ENCODE measurements around the gene ZNF276.
"Not testable (repeated sequence)": the region's sequence is repeated elsewhere in the genome, so short reads cannot be mapped to it uniquely, and the experiment has no call there.

ZNF276 gene

GRCh38 chr16:89738538-89739317 is 17.4 kb downstream of the ZNF276 start:
- DNase-seq, result no peak

GRCh38 chr16:89739383-89739782 is 18.0 kb downstream of the ZNF276 start:
- no peak for DNase-seq

DNA sequence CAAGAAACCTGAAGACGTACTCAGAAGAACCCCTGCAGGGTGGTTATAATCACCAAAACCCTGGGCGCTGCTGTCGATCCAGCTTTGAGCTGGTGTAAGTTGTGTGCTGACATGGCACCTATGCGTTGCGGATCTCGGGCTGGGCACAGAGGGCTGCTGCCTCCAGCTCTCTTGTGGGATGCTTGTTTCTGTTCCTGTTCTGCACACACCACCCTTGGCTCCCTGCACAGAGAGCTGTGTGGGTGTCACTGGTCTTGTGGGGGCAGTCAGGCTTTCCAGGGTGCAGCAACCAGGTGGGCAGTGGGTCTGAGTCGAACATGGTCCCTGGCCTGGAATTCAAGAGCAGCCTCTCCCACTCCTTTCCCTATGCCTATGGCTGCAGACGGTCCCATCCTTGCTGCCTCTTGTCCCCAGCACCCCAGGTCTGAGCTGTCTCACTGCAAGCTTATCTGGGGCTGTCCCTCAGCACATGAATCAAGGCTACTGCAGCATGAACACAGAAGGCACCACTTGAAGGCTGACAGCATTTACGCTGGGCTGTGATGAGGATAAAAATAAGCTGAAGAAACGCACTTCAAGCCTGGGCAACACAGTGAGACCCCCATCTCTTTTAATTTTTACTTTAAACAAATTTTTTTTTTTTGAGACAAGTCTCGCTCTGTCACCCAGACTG is 20.1 kb downstream of the ZNF276 start:
- no peak for DNase-seq

DNA sequence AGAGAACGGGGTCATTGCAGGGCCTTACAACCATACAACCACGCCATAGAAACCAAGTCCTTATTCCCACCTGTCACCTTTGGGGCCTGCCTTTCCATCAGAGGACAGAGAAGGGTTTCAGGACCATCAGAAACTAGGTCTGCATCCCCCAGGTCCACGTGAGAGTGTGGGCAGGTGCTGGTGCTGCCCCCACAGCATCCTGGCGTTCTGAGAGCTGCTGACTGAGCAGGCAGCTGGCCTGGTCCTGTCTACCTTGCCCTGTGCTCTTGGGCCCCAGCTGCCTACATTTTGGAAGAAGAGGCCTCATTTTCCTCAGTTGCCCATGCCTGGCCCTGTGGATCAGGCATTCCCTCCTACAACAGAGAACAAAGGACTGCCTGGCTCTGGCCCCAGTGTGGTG is 21.6 kb downstream of the ZNF276 start:
- no peak for DNase-seq

DNA sequence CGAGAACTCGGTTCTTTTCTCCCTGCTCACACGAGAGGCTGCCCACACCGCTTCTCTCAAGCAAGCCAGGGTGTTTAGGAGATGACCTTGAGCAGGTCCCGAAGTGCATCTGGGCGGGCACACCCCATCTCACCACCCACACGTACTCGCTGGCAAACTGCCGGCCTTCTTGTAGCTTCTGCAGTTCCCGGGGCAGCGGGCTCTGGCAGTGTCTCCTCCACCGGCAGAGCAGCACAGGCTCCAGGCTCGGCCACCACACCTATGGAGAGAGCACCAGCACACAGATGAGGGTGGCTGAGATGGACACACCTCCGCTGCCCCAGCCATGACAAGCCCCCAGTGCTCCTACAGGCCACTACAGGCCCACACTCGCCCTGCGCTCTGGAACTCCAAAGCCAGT is 23.5 kb downstream of the ZNF276 start:
- DNase-seq, result no peak

- no peak for DNase-seq
These were observed 24.7 kb downstream of the ZNF276 start for GRCh38 chr16:89746043-89746442.

DNA sequence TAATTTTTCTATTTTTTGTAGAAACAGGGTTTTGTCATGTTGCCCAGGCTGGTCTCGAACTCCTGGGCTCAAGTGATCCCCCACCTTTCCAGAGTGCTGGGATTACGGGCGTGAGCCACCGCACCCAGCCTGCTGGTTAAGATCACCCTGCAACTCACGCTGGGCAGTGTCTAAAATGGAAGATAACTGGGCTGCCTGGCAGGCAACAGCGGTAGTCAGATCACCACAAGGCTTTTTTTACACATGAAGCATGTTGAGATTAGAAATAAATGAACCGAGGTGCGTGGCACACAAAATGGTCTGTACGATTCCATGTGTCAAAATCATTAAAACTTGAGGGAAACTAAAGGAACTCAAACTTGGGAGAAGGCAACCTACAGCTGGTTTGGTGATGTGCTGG is 26.7 kb downstream of the ZNF276 start:
- no peak for DNase-seq

- DNase-seq, result no peak
These were observed 27.6 kb downstream of the ZNF276 start for GRCh38 chr16:89748921-89749320.

DNA sequence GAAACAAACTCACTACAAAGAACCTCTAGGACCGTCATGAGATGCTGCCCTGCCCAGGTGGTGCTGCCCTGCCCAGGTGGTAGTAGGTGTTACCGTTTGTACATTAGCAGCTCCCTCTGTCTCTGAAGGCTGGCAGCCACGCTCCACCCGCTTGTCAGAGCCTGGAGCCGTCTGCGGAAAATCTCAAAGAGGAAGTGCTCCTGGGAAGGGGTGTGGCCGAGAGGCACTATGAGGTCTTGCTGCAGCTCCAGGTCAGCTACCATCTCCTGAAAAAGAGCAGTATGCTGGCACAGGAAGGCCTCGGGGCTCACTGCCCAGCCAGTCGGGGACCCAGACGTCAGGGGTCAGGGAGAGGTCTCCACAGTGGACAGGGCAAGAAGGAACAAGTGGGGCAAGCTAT is 28.3 kb downstream of the ZNF276 start:
- DNase-seq, result peak; percentile 25

GRCh38 chr16:89759746-89760340 is 38.5 kb downstream of the ZNF276 start:
- peak; percentile 28 for DNase-seq

DNA sequence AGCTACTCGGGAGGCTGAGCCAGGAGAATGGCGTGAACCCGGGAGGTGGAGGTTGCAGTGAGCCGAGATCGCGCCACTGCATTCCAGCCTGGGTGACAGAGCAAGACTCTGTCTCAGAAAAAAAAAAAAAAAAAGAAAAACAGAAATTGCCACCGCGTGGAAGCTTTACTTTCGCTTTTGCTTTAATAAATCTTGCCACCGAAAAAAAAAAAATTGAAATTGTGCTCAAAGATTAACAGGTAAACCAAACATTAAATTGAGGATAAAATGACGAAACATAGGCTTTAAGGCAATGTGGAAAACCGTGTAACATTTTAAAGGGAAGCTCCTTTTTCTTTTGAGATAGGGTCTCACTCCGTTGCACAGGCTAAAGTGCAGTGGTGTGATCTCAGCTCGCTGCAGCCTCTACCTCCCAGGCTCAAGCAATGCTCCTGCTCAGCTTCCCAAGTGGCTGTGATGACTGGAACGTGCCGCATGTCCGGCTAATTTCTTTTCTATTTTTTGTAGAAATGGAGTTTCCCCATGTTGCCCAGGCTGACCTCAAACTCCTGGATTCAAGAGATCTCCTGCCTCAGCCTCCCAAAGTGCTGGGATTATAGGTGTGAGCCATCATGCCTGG is 40.1 kb downstream of the ZNF276 start:
- DNase-seq, result peak; percentile 31

DNA sequence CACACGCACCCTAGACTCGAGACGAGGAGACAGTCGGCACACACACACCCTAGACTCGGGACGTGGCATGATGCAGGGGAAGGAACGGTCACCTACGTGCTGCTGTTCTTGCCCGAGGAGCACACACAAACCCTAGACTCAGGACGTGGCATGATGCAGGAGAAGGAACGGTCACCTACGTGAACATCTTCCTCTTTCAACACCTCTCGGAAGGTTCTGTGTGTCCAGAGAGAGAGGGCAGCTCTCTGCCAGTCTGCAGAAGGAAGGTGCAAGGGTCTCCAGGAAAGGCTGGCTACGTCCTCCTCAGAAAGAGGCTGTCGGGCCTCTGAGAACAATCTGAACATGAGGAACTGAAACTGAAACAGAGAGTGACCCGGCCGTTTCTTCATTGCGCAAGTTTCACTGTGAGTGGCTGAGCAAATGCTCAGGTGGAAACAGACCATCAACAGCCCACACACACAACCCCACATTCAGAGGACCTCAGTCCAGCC is 43.4 kb downstream of the ZNF276 start:
- DNase-seq, result peak; percentile 53

GRCh38 chr16:89765292-89765830 is 44.0 kb downstream of the ZNF276 start:
- DNase-seq, result no peak

DNA sequence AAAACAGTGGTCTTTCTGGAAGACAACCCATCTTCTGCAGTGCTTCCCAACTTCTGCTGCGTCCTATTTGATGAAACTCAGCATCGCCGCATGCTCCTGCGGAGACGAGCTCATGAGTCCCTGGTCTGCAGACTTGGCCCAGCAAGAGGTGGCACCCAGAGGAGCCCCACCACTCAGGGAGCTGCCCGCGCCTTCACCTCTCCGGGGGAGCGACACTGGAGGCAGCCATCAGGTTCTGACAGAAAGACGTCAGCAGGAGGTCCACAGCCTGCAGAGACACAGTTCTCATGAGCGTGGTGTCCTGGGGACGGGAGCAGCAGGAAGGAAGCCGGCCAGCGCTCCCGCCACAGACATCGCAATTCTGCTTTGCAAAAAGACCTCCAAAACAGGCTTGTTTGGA is 49.0 kb downstream of the ZNF276 start:
- DNase-seq, result no peak

DNA sequence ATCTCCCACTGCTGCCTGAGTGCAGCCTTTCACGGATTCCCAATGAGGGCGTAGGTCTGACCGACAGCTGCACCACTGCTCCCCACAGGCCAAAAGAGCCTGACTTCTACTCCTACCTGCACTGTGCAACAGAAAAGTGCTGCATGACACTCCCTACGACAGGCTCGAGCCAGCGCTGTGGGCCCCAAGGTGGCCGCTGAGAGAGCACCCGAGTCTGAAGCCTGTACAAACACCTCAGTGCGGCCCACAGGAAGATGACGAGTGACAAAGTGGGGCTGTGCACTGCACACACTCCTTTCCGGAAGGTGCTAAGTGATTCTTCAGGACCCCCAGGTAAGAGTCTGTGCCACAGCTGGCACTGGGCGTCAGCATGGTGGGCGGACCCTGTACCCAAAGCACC is 53.9 kb downstream of the ZNF276 start:
- no peak for DNase-seq

- not testable (repeated sequence) for DNase-seq
These were observed 56.9 kb downstream of the ZNF276 start for GRCh38 chr16:89778211-89778610.

GRCh38 chr16:89779231-89779908 is 58.0 kb downstream of the ZNF276 start:
- no peak for DNase-seq

- DNase-seq, result no peak
These were observed 58.6 kb downstream of the ZNF276 start for GRCh38 chr16:89779909-89780305.

DNA sequence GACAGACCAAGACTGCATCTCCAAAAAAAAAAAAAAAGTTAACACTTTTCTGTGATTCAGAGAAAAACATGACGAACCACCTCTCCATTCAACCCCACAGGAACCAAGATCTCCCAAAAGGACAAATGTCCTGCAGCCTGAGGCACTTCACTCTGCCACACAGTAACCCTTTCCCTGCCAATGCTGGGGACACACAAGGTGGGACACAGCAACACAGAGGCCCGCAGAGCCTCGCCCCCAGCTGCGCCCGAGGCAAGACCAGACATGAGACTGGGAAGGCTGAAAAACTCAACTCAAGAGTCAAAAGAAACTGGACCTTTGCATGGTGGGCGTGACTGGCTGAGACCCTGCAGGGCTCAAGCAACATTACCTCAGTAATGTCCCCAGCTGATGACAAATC is 61.2 kb downstream of the ZNF276 start:
- no peak for DNase-seq

GRCh38 chr16:89783952-89784351 is 62.6 kb downstream of the ZNF276 start:
- not testable (repeated sequence) for DNase-seq

GRCh38 chr16:89784406-89784805 is 63.1 kb downstream of the ZNF276 start:
- no peak for DNase-seq

- DNase-seq, result peak; percentile 65
These were observed 64.3 kb downstream of the ZNF276 start for GRCh38 chr16:89785523-89786155.

All from CD4-positive, alpha-beta T cell treated with Interleukin-17A for 4 hours (primary cell).